ENCODE data around the gene SLX9. TPM values are rescaled to one million over a fixed set of nuclear protein-coding genes. Genes with fewer than 3 reads are reported as not detected.

Gene SLX9
- polyA plus RNA-seq, 1 experiment = 12.4 TPM

GRCh38 chr21:44892536-44893277 is 47.1 kb upstream of the SLX9 start:
- CTCF ChIA-PET = interaction anchor here (0.6 to 4.2 kb wide), 14 partner anchors 9 to 248 kb away, joined by 3 to 27 read pairs (median 6); no protein-coding TSS in a partner anchor
- POLR2A ChIA-PET = interaction anchor here (0.6 kb wide), 1 partner anchor 10 kb away, joined by 4 read pairs; no protein-coding TSS in a partner anchor

GRCh38 chr21:44893278-44893556 is 46.6 kb upstream of the SLX9 start:
- ChIA-PET CTCF (interaction anchor here (0.6 to 4.2 kb wide), 14 partner anchors 10 to 247 kb away, joined by 3 to 27 read pairs (median 6); no protein-coding TSS in a partner anchor), POLR2A (no interaction called here)
- Histone ChIP-seq H3K27me3 (ENCODE audit: control insufficient read depth, insufficient read depth, low read length) (peaks cover 33% of the 10 kb centered on the region), H3K4me3 (ENCODE audit: low read depth, low read length) (no peak overlapping the region), H3K36me3 (ENCODE audit: control insufficient read depth, insufficient read depth, low read length) (no peaks in the 10 kb centered on the region)
- no peak for DNase-seq (ENCODE audit: low read depth)
- TF ChIP-seq, protein P1, sequence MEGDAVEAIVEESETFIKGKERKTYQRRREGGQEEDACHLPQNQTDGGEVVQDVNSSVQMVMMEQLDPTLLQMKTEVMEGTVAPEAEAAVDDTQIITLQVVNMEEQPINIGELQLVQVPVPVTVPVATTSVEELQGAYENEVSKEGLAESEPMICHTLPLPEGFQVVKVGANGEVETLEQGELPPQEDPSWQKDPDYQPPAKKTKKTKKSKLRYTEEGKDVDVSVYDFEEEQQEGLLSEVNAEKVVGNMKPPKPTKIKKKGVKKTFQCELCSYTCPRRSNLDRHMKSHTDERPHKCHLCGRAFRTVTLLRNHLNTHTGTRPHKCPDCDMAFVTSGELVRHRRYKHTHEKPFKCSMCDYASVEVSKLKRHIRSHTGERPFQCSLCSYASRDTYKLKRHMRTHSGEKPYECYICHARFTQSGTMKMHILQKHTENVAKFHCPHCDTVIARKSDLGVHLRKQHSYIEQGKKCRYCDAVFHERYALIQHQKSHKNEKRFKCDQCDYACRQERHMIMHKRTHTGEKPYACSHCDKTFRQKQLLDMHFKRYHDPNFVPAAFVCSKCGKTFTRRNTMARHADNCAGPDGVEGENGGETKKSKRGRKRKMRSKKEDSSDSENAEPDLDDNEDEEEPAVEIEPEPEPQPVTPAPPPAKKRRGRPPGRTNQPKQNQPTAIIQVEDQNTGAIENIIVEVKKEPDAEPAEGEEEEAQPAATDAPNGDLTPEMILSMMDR (IDR thresholded peaks at IDR 0.05; ENCODE audit: insufficient read depth, low read depth, low read length) = no peak

More at GRCh38 chr21:44892536-44893277, 47.1 kb upstream of the SLX9 start:
- TF ChIP-seq, protein P1 (IDR thresholded peaks at IDR 0.05; ENCODE audit: insufficient read depth, low read depth, low read length) = peak; percentile 93
- peaks cover 30% of the 10 kb centered on the region for H3K27me3 ChIP-seq (ENCODE audit: control insufficient read depth, insufficient read depth, low read length)
- no peak overlapping the region for H3K4me3 ChIP-seq (ENCODE audit: low read depth, low read length)
- no peak for DNase-seq (ENCODE audit: low read depth)
- H3K36me3 ChIP-seq (ENCODE audit: control insufficient read depth, insufficient read depth, low read length) = no peaks in the 10 kb centered on the region

GRCh38 chr21:44893948-44894656 is 45.7 kb upstream of the SLX9 start:
- ChIA-PET POLR2A (no interaction called here), CTCF (interaction anchor here (1.2 to 4.2 kb wide), 10 partner anchors 11 to 246 kb away, joined by 4 to 27 read pairs (median 13); no protein-coding TSS in a partner anchor)
- Histone ChIP-seq H3K27me3 (ENCODE audit: control insufficient read depth, insufficient read depth, low read length) (peaks cover 35% of the 10 kb centered on the region), H3K36me3 (ENCODE audit: control insufficient read depth, insufficient read depth, low read length) (no peaks in the 10 kb centered on the region), H3K4me3 (ENCODE audit: low read depth, low read length) (no peak overlapping the region)
- TF ChIP-seq, protein P1 (IDR thresholded peaks at IDR 0.05; ENCODE audit: insufficient read depth, low read depth, low read length) = no peak
- no peak for DNase-seq (ENCODE audit: low read depth)

- POLR2A ChIA-PET = no interaction called here
- CTCF ChIA-PET = interaction anchor here (1.9 to 4.2 kb wide), 8 partner anchors 11 to 246 kb away, joined by 5 to 27 read pairs (median 13); no protein-coding TSS in a partner anchor
- TF ChIP-seq, protein P1 (IDR thresholded peaks at IDR 0.05; ENCODE audit: insufficient read depth, low read depth, low read length) = no peak
- H3K4me3 ChIP-seq (ENCODE audit: low read depth, low read length) = no peak overlapping the region
- no peak for DNase-seq (ENCODE audit: low read depth)
- peaks cover 34% of the 10 kb centered on the region for H3K27me3 ChIP-seq (ENCODE audit: control insufficient read depth, insufficient read depth, low read length)
- no peaks in the 10 kb centered on the region for H3K36me3 ChIP-seq (ENCODE audit: control insufficient read depth, insufficient read depth, low read length)
Observed at GRCh38 chr21:44894687-44895302, 45.0 kb upstream of the SLX9 start.

DNA sequence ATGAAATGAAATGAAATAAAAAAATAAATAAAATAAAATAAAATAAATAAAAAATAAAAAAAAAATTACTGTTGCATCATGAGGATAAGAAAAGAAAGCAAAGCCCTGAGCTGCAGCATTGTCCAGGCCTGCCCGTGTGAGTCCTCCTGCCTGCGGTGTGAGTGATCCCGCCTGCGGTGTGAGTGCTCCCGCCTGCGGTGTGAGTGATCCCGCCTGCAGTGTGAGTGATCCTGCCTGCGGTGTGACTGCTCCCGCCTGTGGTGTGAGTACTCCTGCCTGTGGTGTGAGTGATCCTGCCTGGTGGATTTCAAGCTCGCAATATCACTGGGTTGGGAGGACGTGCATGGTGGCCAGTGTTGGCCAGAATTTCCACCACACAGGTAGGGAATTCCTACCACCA is 44.0 kb upstream of the SLX9 start:
- H3K27me3 ChIP-seq (ENCODE audit: control insufficient read depth, insufficient read depth, low read length) = peaks cover 31% of the 10 kb centered on the region
- CTCF ChIA-PET = interaction anchor here (0.7 to 4.2 kb wide), 4 partner anchors 9 to 241 kb away, joined by 3 to 18 read pairs (median 6); no protein-coding TSS in a partner anchor
- DNase-seq (ENCODE audit: low read depth) = no peak

More for the DNA sequence above, 44.0 kb upstream of the SLX9 start:
- Histone ChIP-seq H3K36me3 (ENCODE audit: control insufficient read depth, insufficient read depth, low read length) (no peaks in the 10 kb centered on the region), H3K4me3 (ENCODE audit: low read depth, low read length) (no peak overlapping the region)
- POLR2A ChIA-PET = no interaction called here
- TF ChIP-seq, protein P1 (IDR thresholded peaks at IDR 0.05; ENCODE audit: insufficient read depth, low read depth, low read length) = no peak
